Central memory CD8-positive, alpha-beta T cell (primary cell): Measurements from ENCODE around the gene CFAP92.
"Not testable (repeated sequence)": the region's sequence is repeated elsewhere in the genome, so short reads cannot be mapped to it uniquely, and the experiment has no call there.

ENCODE experiments used
- ATAC-seq: fragments of 150-1000 bp; cut with Tn5 transposase; replicated peaks from 2 replicates; pipeline ENCODE4 v1.10.0; 2022; ENCODE audit warnings: mild to moderate bottlenecking, moderate FRiP score, moderate number of reproducible peaks; ENCODE audit not compliant: poor library complexity, severe bottlenecking; ENCODE audit errors: extremely low read depth
- DNase-seq, 2 donors: peaks; one replicate each; pipeline ENCODE4 v3.0.0; 2021; ENCODE audit warnings: low spot score in 2 of 2
- H3K27ac Mint-ChIP-seq: one replicate; pipeline ENCODE4 v1.8.0; 2022; ENCODE audit warnings: low read depth, mild to moderate bottlenecking, moderate library complexity, mixed read lengths
- H3K27me3 Mint-ChIP-seq: one replicate; pipeline ENCODE4 v1.8.0; 2022; ENCODE audit warnings: mixed read lengths
- H3K36me3 Mint-ChIP-seq: one replicate; pipeline ENCODE4 v1.8.0; 2022; ENCODE audit warnings: mild to moderate bottlenecking, moderate library complexity, mixed read lengths; ENCODE audit not compliant: insufficient read depth
- H3K4me1 Mint-ChIP-seq: one replicate; pipeline ENCODE4 v1.8.0; 2022; ENCODE audit warnings: mixed read lengths
- H3K4me3 Mint-ChIP-seq: one replicate; pipeline ENCODE4 v1.8.0; 2022; ENCODE audit warnings: mild to moderate bottlenecking, moderate library complexity, mixed read lengths
- H3K9me3 Mint-ChIP-seq: one replicate; pipeline ENCODE4 v1.8.0; 2022; ENCODE audit warnings: mixed read lengths

Gene CFAP92

GRCh38 chr3:128931046-128931445, 62.8 kb downstream of the CFAP92 start:
- Mint-ChIP-seq H3K36me3 (no peaks in the 10 kb centered on the region), H3K4me1 (no peaks in the 10 kb centered on the region), H3K4me3 (no peak overlapping the region), H3K27me3 (peaks cover 39% of the 10 kb centered on the region), H3K9me3 (no peaks in the 10 kb centered on the region), H3K27ac (no peak overlapping the region)
- DNase-seq (no peak), ATAC-seq (no peak)

- Mint-ChIP-seq H3K27ac (no peak overlapping the region), H3K4me1 (no peaks in the 10 kb centered on the region), H3K36me3 (no peaks in the 10 kb centered on the region)
Measured at GRCh38 chr3:128929364-128929763, 64.5 kb downstream of the CFAP92 start.

GRCh38 chr3:128923986-128924385, 69.9 kb downstream of the CFAP92 start:
- H3K27ac Mint-ChIP-seq = peak overlapping the region; percentile 72

More at GRCh38 chr3:128929364-128929763, 64.5 kb downstream of the CFAP92 start:
- ATAC-seq (no peak), DNase-seq (no peak)
- H3K9me3 Mint-ChIP-seq = no peaks in the 10 kb centered on the region
- peaks cover 39% of the 10 kb centered on the region for H3K27me3 Mint-ChIP-seq
- H3K4me3 Mint-ChIP-seq = no peak overlapping the region

GRCh38 chr3:128923576-128923975, 70.3 kb downstream of the CFAP92 start:
- ATAC-seq = peak; percentile 61
- H3K27me3 Mint-ChIP-seq = no peaks in the 10 kb centered on the region
- peak overlapping the region; percentile 75 for H3K4me3 Mint-ChIP-seq
- H3K4me1 Mint-ChIP-seq = peaks cover 20% of the 10 kb centered on the region
- no peak for DNase-seq
- H3K27ac Mint-ChIP-seq = peak overlapping the region; percentile 72
- H3K36me3 Mint-ChIP-seq = no peaks in the 10 kb centered on the region
- no peaks in the 10 kb centered on the region for H3K9me3 Mint-ChIP-seq

More at GRCh38 chr3:128923986-128924385, 69.9 kb downstream of the CFAP92 start:
- DNase-seq, H3K9me3 Mint-ChIP-seq, ATAC-seq, H3K36me3 Mint-ChIP-seq, H3K27me3 Mint-ChIP-seq: not testable (repeated sequence)
- peak overlapping the region; percentile 75 for H3K4me3 Mint-ChIP-seq
- peaks cover 20% of the 10 kb centered on the region for H3K4me1 Mint-ChIP-seq

- Mint-ChIP-seq H3K27me3 (no peaks in the 10 kb centered on the region), H3K9me3 (no peaks in the 10 kb centered on the region), H3K27ac (peak overlapping the region; percentile 72), H3K4me3 (peak overlapping the region; percentile 75), H3K4me1 (peaks cover 20% of the 10 kb centered on the region), H3K36me3 (no peaks in the 10 kb centered on the region)
- ATAC-seq (peak; percentile 72), DNase-seq (peak; percentile 24 to 30)
Measured at GRCh38 chr3:128922804-128923459, 70.9 kb downstream of the CFAP92 start.

- no peak for ATAC-seq
- DNase-seq = no peak
- H3K27me3 Mint-ChIP-seq = no peaks in the 10 kb centered on the region
Measured at GRCh38 chr3:128919988-128920387, 73.9 kb downstream of the CFAP92 start.

GRCh38 chr3:128917291-128917690, 76.6 kb downstream of the CFAP92 start:
- Mint-ChIP-seq H3K36me3 (peaks cover 10% of the 10 kb centered on the region), H3K27me3 (no peaks in the 10 kb centered on the region), H3K4me3 (no peak overlapping the region), H3K27ac (peak overlapping the region; percentile 35), H3K9me3 (no peaks in the 10 kb centered on the region), H3K4me1 (peaks cover 1% of the 10 kb centered on the region)
- DNase-seq (no peak), ATAC-seq (no peak)

More at GRCh38 chr3:128919988-128920387, 73.9 kb downstream of the CFAP92 start:
- no peaks in the 10 kb centered on the region for H3K9me3 Mint-ChIP-seq
- no peak overlapping the region for H3K4me3 Mint-ChIP-seq
- no peak overlapping the region for H3K27ac Mint-ChIP-seq
- H3K36me3 Mint-ChIP-seq = peaks cover 5% of the 10 kb centered on the region
- H3K4me1 Mint-ChIP-seq = peaks cover 20% of the 10 kb centered on the region

- Mint-ChIP-seq H3K27ac (peak overlapping the region; percentile 51), H3K4me1 (no peaks in the 10 kb centered on the region), H3K9me3 (no peaks in the 10 kb centered on the region), H3K36me3 (peaks cover 16% of the 10 kb centered on the region), H3K27me3 (no peaks in the 10 kb centered on the region), H3K4me3 (no peak overlapping the region)
- ATAC-seq (no peak), DNase-seq (no peak)
Measured at GRCh38 chr3:128914966-128915645, 78.8 kb downstream of the CFAP92 start.

- peaks cover 13% of the 10 kb centered on the region for H3K36me3 Mint-ChIP-seq
- no peaks in the 10 kb centered on the region for H3K27me3 Mint-ChIP-seq
- DNase-seq = no peak
- no peak for ATAC-seq
- H3K27ac Mint-ChIP-seq = no peak overlapping the region
- no peaks in the 10 kb centered on the region for H3K4me1 Mint-ChIP-seq
- no peaks in the 10 kb centered on the region for H3K9me3 Mint-ChIP-seq
- no peak overlapping the region for H3K4me3 Mint-ChIP-seq
Measured at GRCh38 chr3:128911911-128912310, 82.0 kb downstream of the CFAP92 start.

GRCh38 chr3:128910006-128910405, 83.9 kb downstream of the CFAP92 start:
- H3K27ac Mint-ChIP-seq = no peak overlapping the region
- no peak overlapping the region for H3K4me3 Mint-ChIP-seq
- H3K36me3 Mint-ChIP-seq = peaks cover 20% of the 10 kb centered on the region
- no peaks in the 10 kb centered on the region for H3K27me3 Mint-ChIP-seq
- H3K9me3 Mint-ChIP-seq = no peaks in the 10 kb centered on the region
- ATAC-seq = no peak
- no peak for DNase-seq
- no peaks in the 10 kb centered on the region for H3K4me1 Mint-ChIP-seq

GRCh38 chr3:128908951-128909350, 84.9 kb downstream of the CFAP92 start:
- Mint-ChIP-seq H3K9me3 (no peaks in the 10 kb centered on the region), H3K4me3 (no peak overlapping the region), H3K27ac (no peak overlapping the region), H3K4me1 (no peaks in the 10 kb centered on the region), H3K27me3 (no peaks in the 10 kb centered on the region), H3K36me3 (peaks cover 24% of the 10 kb centered on the region)
- DNase-seq (no peak), ATAC-seq (no peak)

- no peak for DNase-seq
- no peak overlapping the region for H3K27ac Mint-ChIP-seq
- H3K4me1 Mint-ChIP-seq = no peaks in the 10 kb centered on the region
- no peak for ATAC-seq
- no peaks in the 10 kb centered on the region for H3K9me3 Mint-ChIP-seq
- no peaks in the 10 kb centered on the region for H3K27me3 Mint-ChIP-seq
- peaks cover 29% of the 10 kb centered on the region for H3K36me3 Mint-ChIP-seq
- no peak overlapping the region for H3K4me3 Mint-ChIP-seq
Measured at GRCh38 chr3:128907706-128908445, 86.0 kb downstream of the CFAP92 start.
